Measurements from ENCODE around the gene MROH8. TPM values are rescaled to one million over a fixed set of nuclear protein-coding genes. Genes with fewer than 3 reads are reported as not detected.

MROH8 gene
- total and polyA plus RNA-seq, 8 donors = 1.8 to 7.0 (median 5.3) TPM

- H3K4me3 ChIP-seq = no peak overlapping the region
- H3K36me3 ChIP-seq = peaks cover 6 to 96% of the 10 kb centered on the region in 2 donors
- H3K4me1 ChIP-seq = peaks cover 0 to 6% of the 10 kb centered on the region in 2 donors
- no peak for TF ChIP-seq CTCF (IDR thresholded peaks at IDR 0.05)
- ATAC-seq = no peak
- no peak overlapping the region for H3K27ac ChIP-seq
- intact Hi-C loops (cut with DNase I) = no loop called here
- no peaks in the 10 kb centered on the region for H3K27me3 ChIP-seq
- H3K9me3 ChIP-seq = no peaks in the 10 kb centered on the region
- no peak for DNase-seq
Observed at GRCh38 chr20:37205794-37206193, 26.4 kb upstream of the MROH8 start.

GRCh38 chr20:37205130-37205529 is 25.8 kb upstream of the MROH8 start:
- Histone ChIP-seq H3K27me3 (no peaks in the 10 kb centered on the region), H3K27ac (no peak overlapping the region), H3K9me3 (no peaks in the 10 kb centered on the region), H3K4me3 (no peak overlapping the region), H3K36me3 (peaks cover 6 to 96% of the 10 kb centered on the region in 2 donors), H3K4me1 (peaks cover 0 to 6% of the 10 kb centered on the region in 2 donors)
- DNase-seq = no peak
- no peak for TF ChIP-seq CTCF (IDR thresholded peaks at IDR 0.05)
- no peak for ATAC-seq
- intact Hi-C loops (cut with DNase I) = no loop called here

GRCh38 chr20:37204056-37204455 is 24.7 kb upstream of the MROH8 start:
- ATAC-seq = no peak
- Histone ChIP-seq H3K9me3 (no peaks in the 10 kb centered on the region), H3K4me1 (peaks cover 0 to 6% of the 10 kb centered on the region in 2 donors), H3K27me3 (no peaks in the 10 kb centered on the region), H3K27ac (no peak overlapping the region), H3K36me3 (peaks cover 10 to 96% of the 10 kb centered on the region in 2 donors), H3K4me3 (no peak overlapping the region)
- intact Hi-C loops (cut with DNase I) = no loop called here
- TF ChIP-seq CTCF (IDR thresholded peaks at IDR 0.05) = no peak
- no peak for DNase-seq

- intact Hi-C loops (cut with DNase I) = no loop called here
- H3K9me3 ChIP-seq = no peaks in the 10 kb centered on the region
- H3K4me1 ChIP-seq = peaks cover 0 to 10% of the 10 kb centered on the region in 2 donors
- peaks cover 11 to 96% of the 10 kb centered on the region in 2 donors for H3K36me3 ChIP-seq
- ATAC-seq = peak; percentile 94
- no peaks in the 10 kb centered on the region for H3K27me3 ChIP-seq
- peak; percentile 77 to 79 for TF ChIP-seq CTCF (IDR thresholded peaks at IDR 0.05)
- no peak overlapping the region for H3K4me3 ChIP-seq
- H3K27ac ChIP-seq = peak overlapping the region; percentile 65 to 67
- DNase-seq = peak in 2 of 4 donors; percentile 17 to 39
Observed at GRCh38 chr20:37202267-37202943, 23.1 kb upstream of the MROH8 start.

- intact Hi-C loops (cut with DNase I) = no loop called here
- Histone ChIP-seq H3K9me3 (no peaks in the 10 kb centered on the region), H3K4me3 (no peak overlapping the region), H3K4me1 (peaks cover 0 to 10% of the 10 kb centered on the region in 2 donors), H3K27ac (peak overlapping the region; percentile 65 to 67), H3K36me3 (peaks cover 11 to 96% of the 10 kb centered on the region in 2 donors), H3K27me3 (no peaks in the 10 kb centered on the region)
- DNase-seq (no peak), ATAC-seq (no peak)
- TF ChIP-seq CTCF (IDR thresholded peaks at IDR 0.05) = no peak
Observed at GRCh38 chr20:37201827-37202162, 22.4 kb upstream of the MROH8 start.
